ENCODE measurements around the gene SNRPE.
"Not testable (repeated sequence)": the region's sequence is repeated elsewhere in the genome, so short reads cannot be mapped to it uniquely, and the experiment has no call there.

DNA sequence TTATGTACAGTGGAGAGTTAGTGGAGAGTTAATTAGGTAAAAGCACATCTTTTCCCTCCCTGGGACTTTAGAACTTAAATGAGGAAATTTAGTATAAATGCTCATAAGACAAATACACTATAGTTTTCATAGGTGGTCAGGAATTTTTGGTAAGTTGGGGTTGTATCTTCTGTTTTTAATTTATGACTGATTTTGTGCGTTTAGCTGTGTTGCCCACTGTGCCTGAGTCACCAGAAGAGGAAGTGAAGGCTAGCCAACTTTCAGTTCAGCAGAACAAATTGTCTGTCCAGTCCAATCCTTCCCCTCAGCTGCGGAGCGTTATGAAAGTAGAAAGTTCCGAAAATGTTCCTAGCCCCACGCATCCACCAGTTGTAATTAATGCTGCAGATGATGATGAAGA lies 32.2 kb upstream of the SNRPE start:
- TF ChIP-seq, protein P1, sequence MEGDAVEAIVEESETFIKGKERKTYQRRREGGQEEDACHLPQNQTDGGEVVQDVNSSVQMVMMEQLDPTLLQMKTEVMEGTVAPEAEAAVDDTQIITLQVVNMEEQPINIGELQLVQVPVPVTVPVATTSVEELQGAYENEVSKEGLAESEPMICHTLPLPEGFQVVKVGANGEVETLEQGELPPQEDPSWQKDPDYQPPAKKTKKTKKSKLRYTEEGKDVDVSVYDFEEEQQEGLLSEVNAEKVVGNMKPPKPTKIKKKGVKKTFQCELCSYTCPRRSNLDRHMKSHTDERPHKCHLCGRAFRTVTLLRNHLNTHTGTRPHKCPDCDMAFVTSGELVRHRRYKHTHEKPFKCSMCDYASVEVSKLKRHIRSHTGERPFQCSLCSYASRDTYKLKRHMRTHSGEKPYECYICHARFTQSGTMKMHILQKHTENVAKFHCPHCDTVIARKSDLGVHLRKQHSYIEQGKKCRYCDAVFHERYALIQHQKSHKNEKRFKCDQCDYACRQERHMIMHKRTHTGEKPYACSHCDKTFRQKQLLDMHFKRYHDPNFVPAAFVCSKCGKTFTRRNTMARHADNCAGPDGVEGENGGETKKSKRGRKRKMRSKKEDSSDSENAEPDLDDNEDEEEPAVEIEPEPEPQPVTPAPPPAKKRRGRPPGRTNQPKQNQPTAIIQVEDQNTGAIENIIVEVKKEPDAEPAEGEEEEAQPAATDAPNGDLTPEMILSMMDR (conservative IDR thresholded peaks at IDR 0.05; ENCODE audit: low read depth, low read length) = not testable (repeated sequence)
- not testable (repeated sequence) for TF ChIP-seq EZH2 (IDR thresholded peaks at IDR 0.05; ENCODE audit: low read length, unreplicated experiment)
